ENCODE results near the gene CYFIP2. TPM values are rescaled to one million over a fixed set of nuclear protein-coding genes. Genes with fewer than 3 reads are reported as not detected.

CYFIP2 gene
- total and polyA plus RNA-seq, 8 donors, result 14.8 to 162 (median 24.4) TPM

DNA sequence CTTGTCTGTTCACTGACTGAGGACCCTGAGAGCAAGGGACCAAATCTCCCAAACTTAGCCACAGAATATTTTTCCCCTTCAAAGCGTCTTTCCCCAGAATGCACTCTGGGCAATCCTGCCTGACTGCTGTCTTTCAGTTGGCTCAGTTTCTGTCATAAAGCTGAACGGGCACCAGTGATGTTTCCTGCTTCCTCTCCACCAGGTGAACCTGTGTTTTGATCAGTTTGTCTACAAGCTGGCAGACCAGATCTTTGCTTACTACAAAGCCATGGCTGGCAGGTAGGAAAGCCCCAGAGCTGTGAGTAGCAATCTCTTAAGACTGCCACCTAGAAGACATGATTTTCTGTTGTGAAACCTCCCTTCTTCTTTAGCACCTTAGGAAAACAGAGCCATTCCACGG lies 61.8 kb downstream of the CYFIP2 start:
- no peak for DNase-seq
- intact Hi-C loops (cut with DNase I; ENCODE audit: low total_unique reads), result loop anchor here (10.0 kb wide), 1 partner anchor 147 kb away; no protein-coding TSS in a partner anchor
- 41 to 69% (median 64%) methylated on average over 3 of the region's 3 CpGs for WGBS, 5 donors
- Histone ChIP-seq H3K27me3 (no peaks in the 10 kb centered on the region), H3K4me1 (peaks cover 0 to 15% (median 8%) of the 10 kb centered on the region in 4 donors), H3K9me3 (no peaks in the 10 kb centered on the region), H3K4me3 (no peak overlapping the region), H3K27ac (no peak overlapping the region), H3K36me3 (peaks cover 5 to 56% (median 38%) of the 10 kb centered on the region in 4 donors)
- TF ChIP-seq POLR2AphosphoS5 (IDR thresholded peaks at IDR 0.05), result no peak
- TF ChIP-seq EP300 (IDR thresholded peaks at IDR 0.05), result no peak
- no peak for TF ChIP-seq POLR2A (IDR thresholded peaks at IDR 0.05)
- TF ChIP-seq, protein P1, sequence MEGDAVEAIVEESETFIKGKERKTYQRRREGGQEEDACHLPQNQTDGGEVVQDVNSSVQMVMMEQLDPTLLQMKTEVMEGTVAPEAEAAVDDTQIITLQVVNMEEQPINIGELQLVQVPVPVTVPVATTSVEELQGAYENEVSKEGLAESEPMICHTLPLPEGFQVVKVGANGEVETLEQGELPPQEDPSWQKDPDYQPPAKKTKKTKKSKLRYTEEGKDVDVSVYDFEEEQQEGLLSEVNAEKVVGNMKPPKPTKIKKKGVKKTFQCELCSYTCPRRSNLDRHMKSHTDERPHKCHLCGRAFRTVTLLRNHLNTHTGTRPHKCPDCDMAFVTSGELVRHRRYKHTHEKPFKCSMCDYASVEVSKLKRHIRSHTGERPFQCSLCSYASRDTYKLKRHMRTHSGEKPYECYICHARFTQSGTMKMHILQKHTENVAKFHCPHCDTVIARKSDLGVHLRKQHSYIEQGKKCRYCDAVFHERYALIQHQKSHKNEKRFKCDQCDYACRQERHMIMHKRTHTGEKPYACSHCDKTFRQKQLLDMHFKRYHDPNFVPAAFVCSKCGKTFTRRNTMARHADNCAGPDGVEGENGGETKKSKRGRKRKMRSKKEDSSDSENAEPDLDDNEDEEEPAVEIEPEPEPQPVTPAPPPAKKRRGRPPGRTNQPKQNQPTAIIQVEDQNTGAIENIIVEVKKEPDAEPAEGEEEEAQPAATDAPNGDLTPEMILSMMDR (IDR thresholded peaks at IDR 0.05), result no peak

DNA sequence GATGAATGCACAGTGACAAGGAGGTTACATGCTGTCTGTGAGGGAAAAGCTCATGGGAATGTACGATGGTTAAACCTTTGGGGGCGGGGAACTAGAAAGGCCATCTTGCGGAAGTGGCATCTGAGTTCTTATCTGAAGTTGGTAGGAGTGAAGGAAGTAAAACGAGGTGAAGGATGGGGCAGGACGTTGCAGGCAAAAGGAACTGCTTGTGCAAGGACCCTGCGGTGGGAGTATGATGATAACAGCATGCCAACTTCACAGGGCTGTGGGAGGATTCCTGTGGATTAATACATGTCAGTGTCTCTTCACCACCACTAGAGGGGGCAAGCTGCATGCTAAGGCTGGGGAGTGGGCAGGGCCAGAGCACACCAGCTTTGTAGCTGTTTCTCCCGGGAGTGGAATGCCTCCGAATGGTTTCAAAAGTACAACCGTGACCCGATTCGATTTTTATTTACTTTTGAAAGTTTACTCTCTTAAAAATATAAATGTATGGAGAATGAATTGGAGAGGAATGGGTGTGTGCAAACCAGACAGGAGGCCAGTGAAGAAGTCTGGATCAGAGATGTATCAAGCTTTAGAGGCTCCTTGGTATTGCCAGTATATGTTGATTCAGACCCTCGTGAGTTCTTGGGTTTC lies 62.5 kb downstream of the CYFIP2 start:
- Histone ChIP-seq H3K9me3 (no peaks in the 10 kb centered on the region), H3K36me3 (peaks cover 5 to 56% (median 40%) of the 10 kb centered on the region in 4 donors), H3K4me1 (peaks cover 0 to 15% (median 8%) of the 10 kb centered on the region in 4 donors), H3K27ac (no peak overlapping the region), H3K4me3 (peak overlapping the region in 3 of 4 donors; percentile 6 to 23 (median 22)), H3K27me3 (no peaks in the 10 kb centered on the region)
- DNase-seq, result peak; percentile 63 to 92
- intact Hi-C loops (cut with DNase I; ENCODE audit: low total_unique reads), result loop anchor here (10.0 kb wide), 1 partner anchor 146 kb away; no protein-coding TSS in a partner anchor
- TF ChIP-seq POLR2A (IDR thresholded peaks at IDR 0.05) (no peak), POLR2AphosphoS5 (IDR thresholded peaks at IDR 0.05) (peak in 1 of 3 donors; percentile 46), EP300 (IDR thresholded peaks at IDR 0.05) (no peak)
- TF ChIP-seq, protein P1 (IDR thresholded peaks at IDR 0.05), result peak in 5 of 7 experiments; percentile 74 to 89 (median 82)
- WGBS, 5 donors, result 11 to 21% (median 15%) methylated on average over 12 of the region's 12 CpGs

DNA sequence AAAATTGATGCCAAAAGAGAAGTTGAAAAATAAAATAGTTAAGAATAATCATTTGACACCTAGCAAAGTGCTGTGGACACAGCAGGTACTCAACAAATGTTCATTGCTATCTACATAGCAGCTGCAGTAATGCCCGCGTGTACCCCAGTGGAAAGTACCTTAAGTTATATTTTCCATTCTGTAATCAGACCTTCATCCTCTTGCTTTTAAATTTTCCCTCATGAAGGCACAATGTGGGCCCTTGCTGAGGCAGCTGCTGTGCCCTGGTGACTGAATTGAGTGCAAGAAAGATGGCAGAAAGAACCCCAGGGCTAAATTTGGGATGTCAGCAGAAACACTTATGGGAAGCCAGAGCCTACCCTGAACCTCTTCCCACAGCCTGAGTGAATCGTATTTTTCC lies 65.9 kb downstream of the CYFIP2 start:
- WGBS, 5 donors, result 66 to 91% (median 87%) methylated on average over 3 of the region's 3 CpGs
- no peak for DNase-seq
- Histone ChIP-seq H3K27ac (no peak overlapping the region), H3K36me3 (peaks cover 5 to 32% (median 17%) of the 10 kb centered on the region in 4 donors), H3K4me1 (peaks cover 0 to 38% (median 22%) of the 10 kb centered on the region in 4 donors), H3K27me3 (no peaks in the 10 kb centered on the region), H3K4me3 (no peak overlapping the region), H3K9me3 (no peaks in the 10 kb centered on the region)
- intact Hi-C loops (cut with DNase I; ENCODE audit: low total_unique reads), result loop anchor here (10.0 kb wide), 1 partner anchor 383 kb away; no protein-coding TSS in a partner anchor
- TF ChIP-seq POLR2AphosphoS5 (IDR thresholded peaks at IDR 0.05) (no peak), EP300 (IDR thresholded peaks at IDR 0.05) (no peak), POLR2A (IDR thresholded peaks at IDR 0.05) (no peak)
- TF ChIP-seq, protein P1 (IDR thresholded peaks at IDR 0.05), result no peak

DNA sequence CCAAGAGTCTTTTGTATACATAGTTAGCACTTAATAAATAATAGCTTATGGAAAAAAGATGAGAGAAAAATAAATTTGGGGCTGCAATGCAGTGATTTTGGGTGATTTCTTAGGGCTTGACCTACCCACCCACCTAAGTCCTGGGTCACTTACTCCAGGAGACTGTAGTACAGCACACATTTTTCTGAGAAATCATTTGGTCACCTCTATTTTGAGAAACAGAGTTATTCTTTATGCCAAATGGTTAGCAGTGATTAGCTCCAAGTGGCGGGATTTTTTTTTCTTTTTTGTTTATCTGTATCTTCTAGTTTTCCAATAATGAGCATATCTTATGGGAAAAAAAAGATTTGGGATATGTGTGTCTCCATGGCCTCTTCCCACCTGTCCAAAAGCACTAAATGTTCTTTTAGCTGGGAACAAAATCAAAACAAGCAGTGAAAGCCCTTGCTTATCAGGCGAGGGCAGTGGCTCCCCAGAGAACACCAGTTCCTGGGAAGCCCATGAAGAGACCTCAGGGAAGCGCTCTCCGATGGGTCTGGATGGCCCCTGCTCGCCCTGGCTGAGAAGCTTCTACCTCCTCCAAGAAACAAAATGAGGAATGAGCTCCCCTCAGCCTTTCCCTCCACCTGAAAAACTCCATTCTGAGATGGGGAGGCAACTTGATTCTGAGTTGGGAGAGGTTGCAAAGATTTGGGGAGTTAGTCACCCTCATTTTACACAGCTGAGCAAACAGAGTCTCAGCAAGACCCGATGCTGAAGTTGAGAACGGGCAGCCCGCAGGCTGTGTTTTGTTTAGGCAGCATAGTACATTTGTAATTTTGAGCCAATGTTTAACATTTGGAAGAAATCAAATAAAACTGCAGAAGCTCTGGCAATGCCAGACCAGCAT lies 69.9 kb downstream of the CYFIP2 start:
- TF ChIP-seq POLR2A (IDR thresholded peaks at IDR 0.05) (no peak), EP300 (IDR thresholded peaks at IDR 0.05) (no peak), POLR2AphosphoS5 (IDR thresholded peaks at IDR 0.05) (no peak)
- no peaks in the 10 kb centered on the region for H3K9me3 ChIP-seq
- H3K27me3 ChIP-seq, result no peaks in the 10 kb centered on the region
- peaks cover 0 to 25% (median 15%) of the 10 kb centered on the region in 4 donors for H3K4me1 ChIP-seq
- 48 to 62% (median 52%) methylated on average over 8 of the region's 8 CpGs for WGBS, 5 donors
- peak overlapping the region in 4 of 5 donors; percentile 10 to 62 (median 48) for H3K27ac ChIP-seq
- no peak overlapping the region for H3K4me3 ChIP-seq
- intact Hi-C loops (cut with DNase I; ENCODE audit: low total_unique reads), result loop anchor here (10.0 kb wide), 1 partner anchor 379 kb away; no protein-coding TSS in a partner anchor
- no peak for DNase-seq
- peaks cover 5 to 37% (median 25%) of the 10 kb centered on the region in 4 donors for H3K36me3 ChIP-seq

All from stomach (tissue), 9 donors.